ENCODE results near the gene KIAA0753. TPM values are rescaled to one million over a fixed set of nuclear protein-coding genes. Genes with fewer than 3 reads are reported as not detected.

KIAA0753 gene
- total and polyA plus RNA-seq, 2 of the 13 experiments (the other 11 are each of a cell fraction or from before 2014, with no cell fraction given) = 5.2 to 9.1 TPM

- no peak for TF ChIP-seq CBX5 (CRISPR knock-in tag; IDR thresholded peaks at IDR 0.05; ENCODE audit: borderline replicate concordance)
- TF ChIP-seq JUND (CRISPR knock-in tag; IDR thresholded peaks at IDR 0.05) = no peak
- no peak for TF ChIP-seq FOXC1 (CRISPR knock-in tag; IDR thresholded peaks at IDR 0.05; ENCODE audit: borderline replicate concordance)
- TF ChIP-seq SP1 (IDR thresholded peaks at IDR 0.05) = no peak
- TF ChIP-seq SP1 (CRISPR knock-in tag; IDR thresholded peaks at IDR 0.05) = peak; percentile 86
- TF ChIP-seq, protein P1, sequence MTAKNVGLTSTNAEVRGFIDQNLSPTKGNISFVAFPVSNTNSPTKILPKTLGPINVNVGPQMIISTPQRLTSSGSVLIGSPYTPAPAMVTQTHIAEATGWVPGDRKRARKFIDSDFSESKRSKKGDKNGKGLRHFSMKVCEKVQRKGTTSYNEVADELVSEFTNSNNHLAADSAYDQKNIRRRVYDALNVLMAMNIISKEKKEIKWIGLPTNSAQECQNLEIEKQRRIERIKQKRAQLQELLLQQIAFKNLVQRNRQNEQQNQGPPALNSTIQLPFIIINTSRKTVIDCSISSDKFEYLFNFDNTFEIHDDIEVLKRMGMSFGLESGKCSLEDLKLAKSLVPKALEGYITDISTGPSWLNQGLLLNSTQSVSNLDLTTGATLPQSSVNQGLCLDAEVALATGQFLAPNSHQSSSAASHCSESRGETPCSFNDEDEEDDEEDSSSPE (CRISPR knock-in tag; IDR thresholded peaks at IDR 0.05) = no peak
- TF ChIP-seq KMT2A (CRISPR knock-in tag; IDR thresholded peaks at IDR 0.05) = peak; percentile 45; the same call in 1 of the 2 replicates
- TF ChIP-seq MBD4 (IDR thresholded peaks at IDR 0.05; ENCODE audit: borderline replicate concordance, low read length) = no peak
- TF ChIP-seq HOXA3 (CRISPR knock-in tag; IDR thresholded peaks at IDR 0.05) = peak; percentile 65; the same call in 1 of the 2 replicates
- TF ChIP-seq ZNF468 (CRISPR knock-in tag; IDR thresholded peaks at IDR 0.05) = no peak
- TF ChIP-seq, protein P2, sequence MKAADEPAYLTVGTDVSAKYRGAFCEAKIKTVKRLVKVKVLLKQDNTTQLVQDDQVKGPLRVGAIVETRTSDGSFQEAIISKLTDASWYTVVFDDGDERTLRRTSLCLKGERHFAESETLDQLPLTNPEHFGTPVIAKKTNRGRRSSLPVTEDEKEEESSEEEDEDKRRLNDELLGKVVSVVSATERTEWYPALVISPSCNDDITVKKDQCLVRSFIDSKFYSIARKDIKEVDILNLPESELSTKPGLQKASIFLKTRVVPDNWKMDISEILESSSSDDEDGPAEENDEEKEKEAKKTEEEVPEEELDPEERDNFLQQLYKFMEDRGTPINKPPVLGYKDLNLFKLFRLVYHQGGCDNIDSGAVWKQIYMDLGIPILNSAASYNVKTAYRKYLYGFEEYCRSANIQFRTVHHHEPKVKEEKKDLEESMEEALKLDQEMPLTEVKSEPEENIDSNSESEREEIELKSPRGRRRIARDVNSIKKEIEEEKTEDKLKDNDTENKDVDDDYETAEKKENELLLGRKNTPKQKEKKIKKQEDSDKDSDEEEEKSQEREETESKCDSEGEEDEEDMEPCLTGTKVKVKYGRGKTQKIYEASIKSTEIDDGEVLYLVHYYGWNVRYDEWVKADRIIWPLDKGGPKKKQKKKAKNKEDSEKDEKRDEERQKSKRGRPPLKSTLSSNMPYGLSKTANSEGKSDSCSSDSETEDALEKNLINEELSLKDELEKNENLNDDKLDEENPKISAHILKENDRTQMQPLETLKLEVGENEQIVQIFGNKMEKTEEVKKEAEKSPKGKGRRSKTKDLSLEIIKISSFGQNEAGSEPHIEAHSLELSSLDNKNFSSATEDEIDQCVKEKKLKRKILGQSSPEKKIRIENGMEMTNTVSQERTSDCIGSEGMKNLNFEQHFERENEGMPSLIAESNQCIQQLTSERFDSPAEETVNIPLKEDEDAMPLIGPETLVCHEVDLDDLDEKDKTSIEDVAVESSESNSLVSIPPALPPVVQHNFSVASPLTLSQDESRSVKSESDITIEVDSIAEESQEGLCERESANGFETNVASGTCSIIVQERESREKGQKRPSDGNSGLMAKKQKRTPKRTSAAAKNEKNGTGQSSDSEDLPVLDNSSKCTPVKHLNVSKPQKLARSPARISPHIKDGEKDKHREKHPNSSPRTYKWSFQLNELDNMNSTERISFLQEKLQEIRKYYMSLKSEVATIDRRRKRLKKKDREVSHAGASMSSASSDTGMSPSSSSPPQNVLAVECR (CRISPR knock-in tag; IDR thresholded peaks at IDR 0.05; ENCODE audit: borderline replicate concordance) = peak; percentile 80; the same call in 1 of the 2 replicates
- TF ChIP-seq GATAD2A (CRISPR knock-in tag; IDR thresholded peaks at IDR 0.05) = peak; percentile 52; the same call in 1 of the 2 replicates
- TF ChIP-seq, protein P3, sequence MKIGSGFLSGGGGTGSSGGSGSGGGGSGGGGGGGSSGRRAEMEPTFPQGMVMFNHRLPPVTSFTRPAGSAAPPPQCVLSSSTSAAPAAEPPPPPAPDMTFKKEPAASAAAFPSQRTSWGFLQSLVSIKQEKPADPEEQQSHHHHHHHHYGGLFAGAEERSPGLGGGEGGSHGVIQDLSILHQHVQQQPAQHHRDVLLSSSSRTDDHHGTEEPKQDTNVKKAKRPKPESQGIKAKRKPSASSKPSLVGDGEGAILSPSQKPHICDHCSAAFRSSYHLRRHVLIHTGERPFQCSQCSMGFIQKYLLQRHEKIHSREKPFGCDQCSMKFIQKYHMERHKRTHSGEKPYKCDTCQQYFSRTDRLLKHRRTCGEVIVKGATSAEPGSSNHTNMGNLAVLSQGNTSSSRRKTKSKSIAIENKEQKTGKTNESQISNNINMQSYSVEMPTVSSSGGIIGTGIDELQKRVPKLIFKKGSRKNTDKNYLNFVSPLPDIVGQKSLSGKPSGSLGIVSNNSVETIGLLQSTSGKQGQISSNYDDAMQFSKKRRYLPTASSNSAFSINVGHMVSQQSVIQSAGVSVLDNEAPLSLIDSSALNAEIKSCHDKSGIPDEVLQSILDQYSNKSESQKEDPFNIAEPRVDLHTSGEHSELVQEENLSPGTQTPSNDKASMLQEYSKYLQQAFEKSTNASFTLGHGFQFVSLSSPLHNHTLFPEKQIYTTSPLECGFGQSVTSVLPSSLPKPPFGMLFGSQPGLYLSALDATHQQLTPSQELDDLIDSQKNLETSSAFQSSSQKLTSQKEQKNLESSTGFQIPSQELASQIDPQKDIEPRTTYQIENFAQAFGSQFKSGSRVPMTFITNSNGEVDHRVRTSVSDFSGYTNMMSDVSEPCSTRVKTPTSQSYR (CRISPR knock-in tag; IDR thresholded peaks at IDR 0.05; ENCODE audit: borderline replicate concordance) = no peak
- TF ChIP-seq DRAP1 (CRISPR knock-in tag; IDR thresholded peaks at IDR 0.05) = peak; percentile 77
- no peak for TF ChIP-seq KDM3A (CRISPR knock-in tag; IDR thresholded peaks at IDR 0.05; ENCODE audit: low read depth)
- TF ChIP-seq, protein P4, sequence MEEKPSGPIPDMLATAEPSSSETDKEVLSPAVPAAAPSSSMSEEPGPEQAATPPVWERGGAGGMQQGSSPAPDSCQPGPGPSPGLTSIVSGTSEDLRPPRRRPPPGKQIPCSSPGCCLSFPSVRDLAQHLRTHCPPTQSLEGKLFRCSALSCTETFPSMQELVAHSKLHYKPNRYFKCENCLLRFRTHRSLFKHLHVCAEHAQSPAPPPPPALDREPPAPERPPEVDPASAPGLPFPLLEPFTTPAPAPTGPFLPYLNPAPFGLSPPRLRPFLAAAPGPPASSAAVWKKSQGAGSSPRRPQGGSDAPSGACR (CRISPR knock-in tag; IDR thresholded peaks at IDR 0.05) = no peak
- TF ChIP-seq SP4 (CRISPR knock-in tag; IDR thresholded peaks at IDR 0.05) = peak; percentile 93
- no peak for TF ChIP-seq ZBTB3 (CRISPR knock-in tag; IDR thresholded peaks at IDR 0.05; ENCODE audit: borderline replicate concordance, low read depth)
- TF ChIP-seq, protein P5, sequence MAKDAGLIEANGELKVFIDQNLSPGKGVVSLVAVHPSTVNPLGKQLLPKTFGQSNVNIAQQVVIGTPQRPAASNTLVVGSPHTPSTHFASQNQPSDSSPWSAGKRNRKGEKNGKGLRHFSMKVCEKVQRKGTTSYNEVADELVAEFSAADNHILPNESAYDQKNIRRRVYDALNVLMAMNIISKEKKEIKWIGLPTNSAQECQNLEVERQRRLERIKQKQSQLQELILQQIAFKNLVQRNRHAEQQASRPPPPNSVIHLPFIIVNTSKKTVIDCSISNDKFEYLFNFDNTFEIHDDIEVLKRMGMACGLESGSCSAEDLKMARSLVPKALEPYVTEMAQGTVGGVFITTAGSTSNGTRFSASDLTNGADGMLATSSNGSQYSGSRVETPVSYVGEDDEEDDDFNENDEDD (CRISPR knock-in tag; IDR thresholded peaks at IDR 0.05; ENCODE audit: borderline replicate concordance) = no peak; the same call in 1 of the 2 replicates
Observed at GRCh38 chr17:6651354-6651918, 10.9 kb upstream of the KIAA0753 start, which contains the start of the genes C17orf100 and MED31 (continued).
